Suprapubic skin (tissue), 4 donors: Measurements from ENCODE around the gene NUDT13. TPM values are rescaled to one million over a fixed set of nuclear protein-coding genes. Genes with fewer than 3 reads are reported as not detected.

Experiments
- DNase-seq, 2 donors: peaks; one replicate each; pipeline ENCODE4 v3.0.0-alpha.2; 2019; ENCODE audit warnings: low spot score in 2 of 2
- H3K27ac ChIP-seq: fragments of 200-600 bp; sonication (generic); one replicate; pipeline ENCODE4 v1.5.1; 2019
- H3K27me3 ChIP-seq: fragments of 200-600 bp; sonication (generic); one replicate; pipeline ENCODE4 v1.5.1; 2019
- H3K36me3 ChIP-seq: fragments of 200-600 bp; sonication (generic); one replicate; pipeline ENCODE4 v1.5.1; 2019
- H3K4me1 ChIP-seq: fragments of 200-600 bp; sonication (generic); one replicate; pipeline ENCODE4 v1.5.1; 2019
- H3K4me3 ChIP-seq: fragments of 200-600 bp; sonication (generic); one replicate; pipeline ENCODE4 v1.5.1; 2019; ENCODE audit warnings: mild to moderate bottlenecking
- H3K9me3 ChIP-seq: fragments of 200-600 bp; sonication (generic); one replicate; pipeline ENCODE4 v1.5.1; 2019
- EP300 ChIP-seq: sonication (generic); formaldehyde crosslinking; IDR thresholded peaks from one replicate; pipeline ENCODE4 v1.6.1; 2017; ENCODE audit warnings: antibody characterized with exemption
- POLR2A ChIP-seq, 2 donors: fragments of 450-650 bp; IDR thresholded peaks; one replicate each; pipeline ENCODE4 v1.6.1; 2017; ENCODE audit warnings: antibody characterized with exemption in 2 of 2, mild to moderate bottlenecking in 2 of 2, moderate library complexity in 2 of 2
- POLR2AphosphoS5 ChIP-seq, 3 donors: sonication (generic); formaldehyde crosslinking; IDR thresholded peaks; one replicate each; pipeline ENCODE4 v1.6.1; 2017; ENCODE audit warnings: antibody characterized with exemption in 3 of 3
- WGBS: methylation state at CpG from one replicate; pipeline ENCODE4 v1.1.5; 2018; 5-methylcytosine and 5-hydroxymethylcytosine counted together
- total RNA-seq, 4 donors: library from RNA; depleted of rRNA; stranded (reverse); fragments of >200 nt; gene quantifications; one replicate each; pipeline ENCODE4 v1.1.0, GENCODE V29; 2016
- TF ChIP-seq, protein P1 (sequence below), 2 donors: fragments of 200-600 bp in 1 of 2; fragments of 450-650 bp in 1 of 2; sonication (generic) in 1 of 2; IDR thresholded peaks; one replicate each; pipeline ENCODE4 v1.5.1; 2016 to 2019; ENCODE audit warnings: antibody characterized with exemption in 2 of 2, mild to moderate bottlenecking in 1 of 2, moderate library complexity in 1 of 2

Gene NUDT13
- total RNA-seq, 4 donors from 2014 or later: 0.86 to 4.2 (median 1.5) TPM

GRCh38 chr10:73152009-73152408 is 41.8 kb downstream of the NUDT13 start:
- no peak overlapping the region for H3K4me3 ChIP-seq
- H3K27ac ChIP-seq: no peak overlapping the region
- H3K36me3 ChIP-seq: peaks cover 79% of the 10 kb centered on the region
- TF ChIP-seq EP300 (no peak), POLR2AphosphoS5 (IDR thresholded peaks at IDR 0.05) (no peak), POLR2A (IDR thresholded peaks at IDR 0.05) (no peak)
- TF ChIP-seq, protein P1, sequence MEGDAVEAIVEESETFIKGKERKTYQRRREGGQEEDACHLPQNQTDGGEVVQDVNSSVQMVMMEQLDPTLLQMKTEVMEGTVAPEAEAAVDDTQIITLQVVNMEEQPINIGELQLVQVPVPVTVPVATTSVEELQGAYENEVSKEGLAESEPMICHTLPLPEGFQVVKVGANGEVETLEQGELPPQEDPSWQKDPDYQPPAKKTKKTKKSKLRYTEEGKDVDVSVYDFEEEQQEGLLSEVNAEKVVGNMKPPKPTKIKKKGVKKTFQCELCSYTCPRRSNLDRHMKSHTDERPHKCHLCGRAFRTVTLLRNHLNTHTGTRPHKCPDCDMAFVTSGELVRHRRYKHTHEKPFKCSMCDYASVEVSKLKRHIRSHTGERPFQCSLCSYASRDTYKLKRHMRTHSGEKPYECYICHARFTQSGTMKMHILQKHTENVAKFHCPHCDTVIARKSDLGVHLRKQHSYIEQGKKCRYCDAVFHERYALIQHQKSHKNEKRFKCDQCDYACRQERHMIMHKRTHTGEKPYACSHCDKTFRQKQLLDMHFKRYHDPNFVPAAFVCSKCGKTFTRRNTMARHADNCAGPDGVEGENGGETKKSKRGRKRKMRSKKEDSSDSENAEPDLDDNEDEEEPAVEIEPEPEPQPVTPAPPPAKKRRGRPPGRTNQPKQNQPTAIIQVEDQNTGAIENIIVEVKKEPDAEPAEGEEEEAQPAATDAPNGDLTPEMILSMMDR (IDR thresholded peaks at IDR 0.05): no peak
- no peaks in the 10 kb centered on the region for H3K27me3 ChIP-seq
- H3K4me1 ChIP-seq: no peaks in the 10 kb centered on the region
- 97% methylated on average over 3 of the region's 3 CpGs for WGBS
- DNase-seq: no peak
- no peaks in the 10 kb centered on the region for H3K9me3 ChIP-seq

DNA sequence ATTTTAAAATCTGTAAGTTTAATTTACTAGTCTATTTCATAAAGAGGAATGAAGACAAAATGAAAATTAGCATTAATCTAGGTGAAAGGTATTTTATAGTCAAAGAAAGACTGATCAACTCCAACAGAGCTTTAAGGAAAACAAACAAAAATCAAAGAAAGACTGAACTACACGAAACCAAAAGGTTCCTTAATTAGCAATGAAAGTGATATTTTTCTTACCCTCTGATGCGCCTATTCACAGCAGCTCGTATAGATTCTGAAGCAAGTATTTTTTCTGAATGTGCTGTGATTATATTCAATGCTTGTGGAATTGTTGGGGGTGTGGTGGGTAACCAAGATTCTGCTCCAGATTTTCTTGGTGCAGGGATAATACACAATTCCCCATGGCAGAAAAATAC is 45.8 kb downstream of the NUDT13 start:
- WGBS: 88% methylated on average over 3 of the region's 3 CpGs
- peaks cover 73% of the 10 kb centered on the region for H3K36me3 ChIP-seq
- no peak for TF ChIP-seq EP300
- no peak for TF ChIP-seq POLR2A (IDR thresholded peaks at IDR 0.05)
- TF ChIP-seq, protein P1 (IDR thresholded peaks at IDR 0.05): no peak
- TF ChIP-seq POLR2AphosphoS5 (IDR thresholded peaks at IDR 0.05): no peak

GRCh38 chr10:73159038-73159648 is 48.9 kb downstream of the NUDT13 start:
- no peaks in the 10 kb centered on the region for H3K9me3 ChIP-seq
- no peak for TF ChIP-seq EP300
- TF ChIP-seq, protein P1 (IDR thresholded peaks at IDR 0.05): peak; percentile 46 to 60
- H3K4me3 ChIP-seq: no peak overlapping the region
- no peak overlapping the region for H3K27ac ChIP-seq
- DNase-seq: no peak
- H3K27me3 ChIP-seq: no peaks in the 10 kb centered on the region
- H3K4me1 ChIP-seq: peaks cover 22% of the 10 kb centered on the region
- H3K36me3 ChIP-seq: peaks cover 65% of the 10 kb centered on the region
- WGBS: 9% methylated on average over 5 of the region's 5 CpGs

More for the DNA sequence above, 45.8 kb downstream of the NUDT13 start:
- H3K9me3 ChIP-seq: no peaks in the 10 kb centered on the region
- H3K4me1 ChIP-seq: no peaks in the 10 kb centered on the region
- no peak overlapping the region for H3K27ac ChIP-seq
- DNase-seq: no peak
- H3K27me3 ChIP-seq: no peaks in the 10 kb centered on the region
- H3K4me3 ChIP-seq: no peak overlapping the region

DNA sequence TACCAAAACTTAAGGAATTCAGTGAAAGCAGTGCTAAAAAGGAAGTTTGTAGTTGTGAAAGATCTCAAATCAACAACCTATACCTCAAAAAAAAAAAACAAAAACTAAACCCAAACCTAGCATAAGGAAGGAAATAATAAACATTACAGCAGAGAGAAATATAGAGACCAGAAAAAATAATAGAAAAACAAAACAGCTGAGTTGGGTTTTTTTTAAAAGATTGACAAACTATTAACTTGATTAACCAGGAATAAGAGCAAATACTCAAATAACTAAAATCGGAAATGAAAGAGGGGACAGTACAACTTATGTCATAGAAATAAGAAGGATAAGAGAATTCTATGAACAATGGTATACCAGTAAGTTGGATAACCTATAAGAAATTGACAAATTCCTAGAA is 50.8 kb downstream of the NUDT13 start:
- Histone ChIP-seq H3K4me3 (no peak overlapping the region), H3K27me3 (no peaks in the 10 kb centered on the region), H3K27ac (no peak overlapping the region), H3K4me1 (peaks cover 32% of the 10 kb centered on the region), H3K36me3 (peaks cover 46% of the 10 kb centered on the region), H3K9me3 (no peaks in the 10 kb centered on the region)
- no peak for DNase-seq
- WGBS: 85% methylated on average over 1 of the region's 1 CpG
- no peak for TF ChIP-seq EP300
- TF ChIP-seq, protein P1 (IDR thresholded peaks at IDR 0.05): no peak
- TF ChIP-seq POLR2A (IDR thresholded peaks at IDR 0.05): no peak
- TF ChIP-seq POLR2AphosphoS5 (IDR thresholded peaks at IDR 0.05): no peak

DNA sequence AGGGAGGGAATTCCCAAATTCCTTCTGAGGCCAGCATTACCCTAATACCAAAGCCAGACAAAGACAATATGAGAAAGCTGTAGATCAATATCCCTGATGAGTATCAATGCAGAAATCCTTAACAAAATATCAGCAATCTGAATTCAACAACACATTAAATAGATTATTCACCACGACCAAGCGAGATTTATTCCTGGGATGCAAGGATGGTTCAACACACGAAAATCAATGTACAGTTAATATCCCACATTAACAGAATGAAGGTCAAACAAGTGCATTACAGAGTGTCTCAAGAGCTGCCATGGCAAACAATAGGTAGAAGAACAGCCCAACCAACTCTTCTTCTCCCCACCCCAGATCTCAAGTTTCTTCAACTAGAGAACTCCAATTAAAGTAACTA is 51.4 kb downstream of the NUDT13 start:
- peaks cover 37% of the 10 kb centered on the region for H3K4me1 ChIP-seq
- TF ChIP-seq POLR2A (IDR thresholded peaks at IDR 0.05): no peak
- TF ChIP-seq, protein P1 (IDR thresholded peaks at IDR 0.05): no peak
- no peak for TF ChIP-seq POLR2AphosphoS5 (IDR thresholded peaks at IDR 0.05)
- TF ChIP-seq EP300: no peak

More for the DNA sequence above, 51.4 kb downstream of the NUDT13 start:
- WGBS: 92% methylated on average over 3 of the region's 3 CpGs
- no peaks in the 10 kb centered on the region for H3K9me3 ChIP-seq
- no peaks in the 10 kb centered on the region for H3K27me3 ChIP-seq
- DNase-seq: no peak
- H3K36me3 ChIP-seq: peaks cover 40% of the 10 kb centered on the region
- H3K4me3 ChIP-seq: no peak overlapping the region
- no peak overlapping the region for H3K27ac ChIP-seq
